ENCODE results near the gene PRND. TPM values are rescaled to one million over a fixed set of nuclear protein-coding genes. Genes with fewer than 3 reads are reported as not detected.

The PRND gene
- total and polyA plus RNA-seq, 2 of the 13 experiments (the other 11 are each of a cell fraction or from before 2014, with no cell fraction given) = not detected

- no peak for TF ChIP-seq ZBTB40 (IDR thresholded peaks at IDR 0.05)
- no peak for TF ChIP-seq ZBTB40 (CRISPR knock-in tag; IDR thresholded peaks at IDR 0.05)
- TF ChIP-seq ZSCAN21 (CRISPR knock-in tag; IDR thresholded peaks at IDR 0.05; ENCODE audit: borderline replicate concordance) = 0 out of 2 replicates have a peak, but pooled peaks have one; percentile 38
- no peak for TF ChIP-seq ZNF75D (CRISPR knock-in tag; IDR thresholded peaks at IDR 0.05; ENCODE audit: borderline replicate concordance)
- TF ChIP-seq ZNF513 (CRISPR knock-in tag; conservative IDR thresholded peaks at IDR 0.05) = no peak; the same call in 1 of the 2 replicates
- TF ChIP-seq ATF5 (CRISPR knock-in tag; IDR thresholded peaks at IDR 0.05; ENCODE audit: low read depth) = no peak
- TF ChIP-seq SIX4 (CRISPR knock-in tag; IDR thresholded peaks at IDR 0.05) = no peak
- no peak for TF ChIP-seq HDAC2 (CRISPR knock-in tag; IDR thresholded peaks at IDR 0.05)
- TF ChIP-seq ATF2 (CRISPR knock-in tag; IDR thresholded peaks at IDR 0.05) = no peak
- no peak for TF ChIP-seq ZNF274 (CRISPR knock-in tag; IDR thresholded peaks at IDR 0.05)
- TF ChIP-seq REST (IDR thresholded peaks at IDR 0.05; ENCODE audit: borderline replicate concordance in 1 of 2, low read depth in 1 of 2, low read length in 2 of 2) = no peak
- no peak for TF ChIP-seq NFATC3 (CRISPR knock-in tag; IDR thresholded peaks at IDR 0.05)
Measured at GRCh38 chr20:4684837-4685413, 36.8 kb upstream of the PRND start (continued).

All from HepG2 (cell line).